HG02943 (cell line): Measurements from ENCODE around the gene COMMD10.
"Not testable (repeated sequence)": the region's sequence is repeated elsewhere in the genome, so short reads cannot be mapped to it uniquely, and the experiment has no call there.

Source experiments
- ATAC-seq: cut with Tn5 transposase; IDR thresholded peaks from one replicate; pipeline ENCODE4 v1.9.1; 2021; ENCODE audit warnings: mild to moderate bottlenecking, low read depth, moderate library complexity; ENCODE audit not compliant: unreplicated experiment

Gene COMMD10

DNA sequence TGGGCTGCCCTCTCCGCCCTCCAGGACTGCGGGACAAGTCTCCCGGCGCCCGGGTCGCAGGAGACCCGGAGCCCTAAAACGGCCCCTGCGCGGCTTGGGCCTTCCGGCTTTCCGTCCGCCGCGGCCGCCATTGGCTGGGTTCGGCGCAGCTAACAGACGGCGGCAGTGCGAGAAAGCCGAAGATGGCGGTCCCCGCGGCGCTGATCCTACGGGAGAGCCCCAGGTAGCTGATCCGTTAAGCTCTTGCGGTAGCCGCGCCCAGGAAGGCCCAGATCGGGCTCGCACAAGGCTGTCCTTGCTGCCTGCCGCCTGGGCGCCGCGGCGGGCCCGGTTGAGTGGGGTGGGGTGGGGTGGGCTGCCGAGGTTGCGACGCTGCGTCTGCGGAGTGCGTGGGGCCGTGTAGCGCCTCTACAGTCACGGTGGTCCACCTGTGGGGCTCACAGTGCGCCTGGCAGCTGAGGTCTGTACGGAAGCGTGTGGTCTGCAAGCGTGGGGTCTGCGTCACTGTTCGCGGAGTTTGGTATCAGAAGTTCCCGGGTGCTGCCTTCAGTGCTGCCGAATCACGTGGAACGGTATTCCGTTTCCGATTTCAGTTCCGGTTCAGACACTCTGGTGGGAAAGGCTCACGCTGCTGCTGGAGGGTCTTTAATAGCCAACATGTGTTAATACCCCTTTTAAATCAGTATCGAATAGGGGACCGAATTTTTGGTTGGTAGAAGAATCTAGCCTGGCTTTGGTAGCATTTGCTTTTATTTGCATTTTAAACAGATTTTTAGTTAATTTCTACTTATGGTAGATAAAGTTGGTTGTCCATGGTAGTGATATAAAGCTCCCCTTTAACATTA, at the start of gene COMMD10:
Gene COMMD10 (plus strand): TSS at position 155 of the 845 bp plus-strand sequence.
- ATAC-seq = peak; percentile 89

- no peak for ATAC-seq
These were observed 49.7 kb upstream of the COMMD10 start for GRCh38 chr5:116035123-116035522.

- ATAC-seq = no peak
These were observed 47.5 kb upstream of the COMMD10 start for GRCh38 chr5:116037236-116037822.

DNA sequence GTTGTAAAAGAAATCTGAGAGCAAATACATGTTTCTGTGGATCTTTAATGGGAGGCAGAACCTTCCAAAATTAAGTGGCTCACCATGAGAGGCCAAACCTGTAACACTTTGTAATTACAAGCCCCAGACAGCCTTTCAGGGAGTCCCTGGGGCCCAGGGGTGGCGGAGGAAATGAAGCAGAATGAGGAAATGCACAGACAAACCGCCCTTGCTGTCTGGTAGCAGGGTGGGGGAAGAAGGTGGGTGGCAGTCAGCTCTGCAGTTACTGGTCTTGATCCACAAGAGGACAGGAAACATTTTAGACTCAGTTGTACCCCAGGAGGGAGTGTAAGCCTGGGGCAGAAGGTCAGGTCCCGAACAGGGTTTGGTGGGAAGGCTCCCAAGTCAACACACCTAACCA, 46.0 kb upstream of the COMMD10 start:
- ATAC-seq = peak; percentile 73

DNA sequence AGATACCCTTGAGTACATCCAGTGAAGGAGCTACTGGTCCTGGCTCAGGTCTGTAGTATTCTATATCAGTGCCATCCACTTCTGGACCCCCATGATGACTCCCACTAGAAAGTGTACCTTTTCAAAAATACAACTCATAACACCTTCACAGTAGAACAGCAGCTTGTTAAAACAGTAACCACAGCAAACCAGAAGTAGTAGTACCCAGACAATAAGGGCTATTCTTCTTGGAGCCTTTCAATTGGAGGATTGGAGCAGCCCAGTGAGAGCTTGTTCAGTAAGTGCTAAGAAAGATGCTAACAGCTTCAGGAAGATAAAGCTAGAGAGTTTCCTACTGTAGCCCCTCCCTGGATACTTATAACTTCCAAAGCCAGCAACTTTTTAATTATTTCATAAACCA, 42.5 kb upstream of the COMMD10 start:
- no peak for ATAC-seq

DNA sequence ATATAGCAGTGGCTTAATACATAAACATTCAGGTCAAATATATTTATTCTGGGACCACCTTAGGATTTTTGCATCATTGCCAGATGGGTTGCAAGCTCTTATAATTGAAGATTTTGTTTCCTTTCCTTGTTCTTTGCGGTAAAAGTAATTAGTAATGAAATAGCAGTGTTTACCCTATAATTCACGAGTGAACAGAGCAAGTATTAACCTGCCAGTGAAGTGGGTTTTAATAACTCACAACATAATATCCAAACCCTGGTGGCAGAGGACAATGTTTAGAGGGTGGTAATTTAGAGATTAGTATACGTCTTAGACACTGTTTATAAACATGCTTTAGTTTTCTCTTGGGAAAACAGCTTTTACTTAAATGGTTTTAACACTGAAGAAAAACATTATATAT, 40.8 kb upstream of the COMMD10 start:
- no peak for ATAC-seq

GRCh38 chr5:116045821-116046220, 39.0 kb upstream of the COMMD10 start:
- no peak for ATAC-seq

DNA sequence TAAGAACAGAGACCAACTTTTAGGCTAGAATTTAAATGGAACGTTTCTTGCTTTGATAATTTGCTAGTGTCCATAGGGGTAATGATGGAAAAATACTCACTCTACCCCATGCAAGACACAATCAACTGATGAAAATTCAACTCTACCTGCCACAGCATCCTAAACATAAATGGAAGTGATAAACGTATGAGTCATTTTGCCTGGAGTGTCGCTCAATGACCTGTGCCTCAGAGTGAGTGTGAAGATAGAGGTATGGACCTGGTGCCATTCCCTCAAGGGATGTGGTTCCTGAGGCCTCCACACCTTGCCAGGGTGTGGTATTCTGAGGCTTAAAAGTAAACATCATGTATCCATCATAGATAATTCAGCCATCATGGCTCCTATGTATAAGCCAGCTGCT, 38.6 kb upstream of the COMMD10 start:
- ATAC-seq = no peak

DNA sequence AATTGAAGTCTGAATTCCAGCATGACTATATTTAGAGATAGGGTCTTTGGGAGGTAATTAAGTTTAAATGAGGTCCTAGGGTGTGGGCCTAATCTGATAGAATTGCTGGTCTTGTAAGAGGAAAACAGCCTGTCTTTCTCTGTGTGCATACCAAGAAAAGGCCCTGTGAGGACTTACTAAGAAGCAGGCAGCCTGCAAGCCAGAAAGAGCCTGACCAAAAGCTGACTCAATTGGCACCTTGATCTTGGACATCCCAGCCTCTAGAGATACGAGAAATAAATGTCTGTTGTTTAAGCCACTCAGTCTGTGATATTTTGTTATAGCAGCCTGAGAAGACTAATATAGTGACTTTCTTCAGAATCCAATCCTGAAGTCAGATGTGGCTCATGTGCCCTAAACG, 38.0 kb upstream of the COMMD10 start:
- ATAC-seq = no peak

GRCh38 chr5:116058346-116058936, 26.4 kb upstream of the COMMD10 start:
- no peak for ATAC-seq

DNA sequence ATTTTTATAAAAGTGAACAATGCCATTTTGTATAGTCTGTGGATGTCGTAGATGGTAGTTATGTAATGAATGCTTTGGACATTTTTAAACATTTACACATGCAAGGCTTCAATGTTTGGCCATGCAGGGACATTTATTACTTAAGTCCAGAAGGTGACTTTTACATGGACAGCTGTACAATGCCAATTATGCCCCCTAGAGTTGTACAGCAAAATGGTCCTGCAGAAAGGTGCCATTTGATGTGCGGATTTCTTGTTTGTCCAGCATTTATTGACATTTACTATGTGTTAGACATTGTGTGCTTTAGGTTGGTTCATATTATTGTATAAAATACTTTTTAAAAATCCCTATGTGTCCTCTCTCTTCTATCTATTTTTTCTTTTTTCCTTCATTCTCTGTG, 22.5 kb upstream of the COMMD10 start:
- no peak for ATAC-seq

GRCh38 chr5:116063950-116064349, 20.9 kb upstream of the COMMD10 start:
- no peak for ATAC-seq

- no peak for ATAC-seq
These were observed 16.7 kb upstream of the COMMD10 start for GRCh38 chr5:116068028-116068632.

- no peak for ATAC-seq
These were observed 13.6 kb upstream of the COMMD10 start for GRCh38 chr5:116071211-116071610.

DNA sequence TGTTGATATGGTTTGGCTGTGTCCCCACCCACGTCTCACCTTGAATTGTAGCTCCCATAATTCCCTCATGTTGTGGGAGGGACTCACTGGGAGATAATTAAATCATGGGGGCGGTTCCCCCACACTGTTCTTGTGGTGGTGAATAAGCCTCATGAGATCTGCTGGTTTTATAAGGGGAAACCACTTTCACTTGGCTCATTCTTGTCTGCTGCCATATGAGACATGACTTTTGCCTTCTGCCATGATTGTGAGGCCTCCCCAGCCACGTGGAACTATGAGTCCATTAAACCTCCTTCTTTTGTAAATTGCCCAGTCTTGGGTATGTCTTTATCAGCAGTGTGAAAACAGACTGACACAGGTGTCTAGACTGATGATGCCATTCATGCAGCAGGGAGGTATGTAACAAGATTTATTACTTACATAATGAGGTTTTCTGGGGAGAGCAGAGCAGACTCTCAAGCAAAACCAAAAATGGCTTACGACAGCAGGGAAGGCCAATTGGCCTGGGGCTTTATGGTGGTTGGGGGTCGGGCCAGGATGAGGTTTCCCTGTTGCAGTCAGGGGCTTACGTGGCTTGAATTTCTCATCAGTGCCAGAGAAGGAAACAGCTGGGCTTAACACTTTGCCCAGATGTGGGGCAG, 9.5 kb upstream of the COMMD10 start:
- no peak for ATAC-seq

- peak; percentile 98 for ATAC-seq
These were observed 8.3 kb upstream of the COMMD10 start for GRCh38 chr5:116076496-116076895.

DNA sequence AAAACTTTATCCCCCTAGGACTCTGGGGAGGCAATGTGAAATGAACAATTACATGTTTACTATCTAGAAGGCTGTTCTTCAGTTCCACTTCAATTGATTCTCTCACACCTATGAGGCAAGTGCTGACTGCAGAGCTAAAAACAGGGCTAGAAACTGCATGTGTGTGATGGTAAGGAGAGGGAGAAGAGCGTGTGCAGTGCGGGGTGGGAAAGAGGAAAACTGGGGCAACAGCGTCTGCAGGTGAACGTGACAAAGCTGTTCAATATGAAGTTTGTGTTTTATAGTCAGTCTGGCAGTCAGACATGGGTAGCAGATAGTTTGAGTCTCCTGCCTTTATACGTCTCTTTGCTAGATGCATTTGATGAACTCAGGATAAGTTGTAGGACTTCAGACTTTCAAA, 6.6 kb upstream of the COMMD10 start:
- no peak for ATAC-seq

- peak; percentile 38 for ATAC-seq
These were observed 536 bp upstream of the COMMD10 start for GRCh38 chr5:116084287-116084691.

- not testable (repeated sequence) for ATAC-seq
These were observed 1.5 kb downstream of the COMMD10 start for GRCh38 chr5:116086309-116086708.

DNA sequence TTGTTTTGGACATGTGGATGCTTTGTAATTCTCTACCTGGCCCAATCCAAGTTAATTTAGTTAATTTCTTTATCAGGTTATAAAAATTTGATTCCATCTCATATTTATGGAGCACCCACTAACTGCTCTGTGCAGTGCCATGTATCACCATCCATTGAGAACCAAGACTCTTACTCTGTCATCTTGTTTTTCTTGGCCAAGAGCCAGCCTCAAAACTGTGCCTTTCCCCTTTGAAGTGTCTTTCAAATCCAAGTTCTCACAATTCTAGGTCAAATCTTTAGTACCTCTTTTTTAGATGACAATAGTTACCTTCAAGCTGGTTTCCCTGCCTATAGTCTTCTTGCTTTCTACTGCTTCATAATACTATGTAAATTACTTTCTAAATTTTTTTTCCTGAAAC, 3.2 kb downstream of the COMMD10 start:
- ATAC-seq = no peak

DNA sequence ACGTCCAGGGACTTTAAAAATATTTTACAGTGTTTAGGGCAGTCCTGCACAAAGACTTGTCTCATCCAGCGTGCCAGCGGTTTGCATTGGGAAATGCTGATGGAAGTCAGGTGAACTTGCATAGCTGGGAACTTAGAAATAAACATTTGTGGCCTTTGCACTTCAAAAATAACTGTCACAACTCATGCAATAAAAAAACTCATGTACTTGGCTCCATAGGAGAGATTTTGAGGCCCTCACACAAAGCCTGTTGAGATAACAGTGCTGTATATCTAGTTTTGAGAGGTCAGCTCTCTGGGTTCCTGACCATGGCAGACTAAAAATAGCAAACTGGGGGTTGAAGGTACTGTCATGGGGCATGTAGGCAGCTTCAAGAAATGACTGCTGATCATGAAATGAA, 5.5 kb downstream of the COMMD10 start:
- no peak for ATAC-seq
